ENCODE data around the gene CIAO2A.

The CIAO2A gene

DNA sequence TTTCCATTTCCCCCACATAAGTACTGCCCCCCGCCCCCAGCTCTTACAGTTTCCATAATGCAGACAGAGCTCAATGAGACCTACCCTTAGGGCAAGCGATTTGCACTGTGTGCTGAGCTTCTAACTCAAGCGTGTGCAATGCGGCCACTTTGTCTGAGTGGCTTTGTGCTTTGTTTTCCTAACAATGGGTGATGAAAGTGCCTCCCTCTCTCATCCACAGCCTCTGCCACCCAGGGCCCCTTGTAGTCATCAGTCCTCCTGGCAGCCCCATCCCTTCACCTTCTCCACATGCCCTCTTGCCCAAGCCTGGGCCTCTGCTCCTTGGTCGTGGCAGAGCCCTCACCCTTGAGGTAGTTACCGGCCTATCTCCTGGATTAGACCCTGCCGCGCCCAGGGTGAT, 64.5 kb downstream of the CIAO2A start:
- Histone ChIP-seq H3K4me3 (ENCODE audit: low read depth, low read length) (no peak overlapping the region), H3K9me3 (ENCODE audit: control insufficient read depth, insufficient read depth, low read length) (no peaks in the 10 kb centered on the region), H3K27me3 (ENCODE audit: control insufficient read depth, insufficient read depth, low read length) (no peaks in the 10 kb centered on the region), H3K36me3 (ENCODE audit: control insufficient read depth, insufficient read depth, low read length) (no peaks in the 10 kb centered on the region), H3K9ac (ENCODE audit: low read depth, low read length) (no peak overlapping the region), H3K4me1 (ENCODE audit: control insufficient read depth, insufficient read depth, low read length) (no peaks in the 10 kb centered on the region)

DNA sequence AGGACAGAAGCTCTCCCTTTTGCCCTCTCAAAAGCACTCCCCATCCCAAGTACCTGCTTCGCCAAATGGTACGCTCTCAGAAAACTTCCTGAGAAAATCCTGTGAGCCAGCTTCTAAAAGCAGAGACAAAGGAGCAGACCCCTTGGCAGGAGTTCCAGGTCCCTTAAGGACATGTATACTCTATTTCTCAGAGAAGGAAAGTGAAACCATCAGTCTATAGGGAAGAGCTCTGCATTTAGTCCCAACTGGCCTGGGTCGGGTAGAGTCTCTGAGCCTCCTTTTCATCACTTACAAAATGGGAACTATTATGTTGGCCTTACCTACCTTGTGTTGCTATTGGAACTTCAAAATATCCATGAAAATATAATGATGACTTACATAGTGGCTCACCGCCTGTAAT, 67.0 kb downstream of the CIAO2A start:
- H3K9me3 ChIP-seq (ENCODE audit: control insufficient read depth, insufficient read depth, low read length) = no peaks in the 10 kb centered on the region
- no peak overlapping the region for H3K9ac ChIP-seq (ENCODE audit: low read depth, low read length)
- H3K27me3 ChIP-seq (ENCODE audit: control insufficient read depth, insufficient read depth, low read length) = no peaks in the 10 kb centered on the region
- no peaks in the 10 kb centered on the region for H3K36me3 ChIP-seq (ENCODE audit: control insufficient read depth, insufficient read depth, low read length)
- no peak overlapping the region for H3K4me3 ChIP-seq (ENCODE audit: low read depth, low read length)
- H3K4me1 ChIP-seq (ENCODE audit: control insufficient read depth, insufficient read depth, low read length) = peaks cover 4% of the 10 kb centered on the region

DNA sequence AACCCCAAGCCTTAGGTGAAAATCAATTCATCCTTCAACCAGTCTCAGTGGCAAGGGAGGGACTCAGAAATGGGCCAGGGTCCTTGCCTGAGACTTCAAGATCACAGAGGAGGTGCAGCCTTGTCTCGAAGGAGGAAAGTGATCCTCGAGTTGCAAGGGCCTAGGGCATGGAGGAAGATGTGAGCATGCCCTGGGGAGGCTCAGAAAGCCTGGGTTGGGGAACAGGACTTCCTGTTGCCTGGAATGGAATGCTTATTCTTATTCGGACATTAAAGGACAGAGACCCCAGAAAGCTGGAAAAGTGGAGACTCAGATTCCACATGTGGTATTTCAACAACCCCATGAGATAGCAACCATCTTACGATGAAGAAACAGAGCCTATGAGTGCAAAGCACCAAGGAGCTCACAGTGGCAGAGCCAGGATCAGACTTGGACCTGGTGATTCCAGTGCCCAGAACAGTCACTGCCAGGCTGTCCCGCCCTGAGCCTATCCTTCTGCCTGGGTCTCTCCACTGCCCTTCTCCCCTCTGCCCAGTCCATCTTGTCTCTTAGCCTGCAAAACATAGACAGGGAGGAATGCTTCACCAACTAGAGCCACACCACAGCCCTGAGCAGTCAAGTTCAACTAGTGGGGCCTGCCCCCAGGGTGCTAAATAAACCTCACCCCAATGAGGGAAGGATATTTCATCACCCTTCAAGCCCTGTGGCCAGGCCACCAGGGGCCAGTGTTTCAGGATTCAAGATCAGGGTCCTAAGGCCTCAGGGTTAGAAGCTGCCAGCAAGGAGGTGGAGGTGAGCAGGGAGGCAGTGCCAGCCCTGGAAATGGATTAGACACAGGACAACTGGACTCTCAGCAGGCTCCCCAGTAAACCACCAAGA, 69.2 kb downstream of the CIAO2A start:
- Histone ChIP-seq H3K4me3 (ENCODE audit: low read depth, low read length) (no peak overlapping the region), H3K36me3 (ENCODE audit: control insufficient read depth, insufficient read depth, low read length) (no peaks in the 10 kb centered on the region), H3K27me3 (ENCODE audit: control insufficient read depth, insufficient read depth, low read length) (no peaks in the 10 kb centered on the region), H3K9me3 (ENCODE audit: control insufficient read depth, insufficient read depth, low read length) (no peaks in the 10 kb centered on the region), H3K4me1 (ENCODE audit: control insufficient read depth, insufficient read depth, low read length) (peaks cover 4% of the 10 kb centered on the region), H3K9ac (ENCODE audit: low read depth, low read length) (no peak overlapping the region)

DNA sequence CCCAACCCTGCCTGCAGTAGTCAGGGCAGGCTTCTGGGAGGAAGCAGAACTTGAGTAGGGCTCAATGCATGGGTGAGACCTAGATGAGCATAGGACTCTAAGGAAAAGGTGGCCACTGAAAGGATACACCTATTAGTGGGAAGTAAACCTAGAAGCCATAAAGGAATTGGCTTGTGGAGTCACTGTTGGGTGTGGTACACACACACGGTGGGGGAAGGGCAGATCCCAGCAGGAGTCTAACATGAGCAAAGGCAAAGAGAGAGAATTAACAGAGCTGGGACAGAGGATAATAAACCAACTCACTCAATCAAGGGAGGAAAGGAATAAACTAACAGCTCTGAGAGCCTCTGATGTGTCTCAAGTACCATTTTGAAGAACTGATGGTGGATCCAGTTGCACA, 70.4 kb downstream of the CIAO2A start:
- H3K4me3 ChIP-seq (ENCODE audit: low read depth, low read length) = no peak overlapping the region
- H3K27me3 ChIP-seq (ENCODE audit: control insufficient read depth, insufficient read depth, low read length) = no peaks in the 10 kb centered on the region
- H3K9me3 ChIP-seq (ENCODE audit: control insufficient read depth, insufficient read depth, low read length) = no peaks in the 10 kb centered on the region
- peaks cover 4% of the 10 kb centered on the region for H3K4me1 ChIP-seq (ENCODE audit: control insufficient read depth, insufficient read depth, low read length)
- no peak overlapping the region for H3K9ac ChIP-seq (ENCODE audit: low read depth, low read length)
- no peaks in the 10 kb centered on the region for H3K36me3 ChIP-seq (ENCODE audit: control insufficient read depth, insufficient read depth, low read length)

DNA sequence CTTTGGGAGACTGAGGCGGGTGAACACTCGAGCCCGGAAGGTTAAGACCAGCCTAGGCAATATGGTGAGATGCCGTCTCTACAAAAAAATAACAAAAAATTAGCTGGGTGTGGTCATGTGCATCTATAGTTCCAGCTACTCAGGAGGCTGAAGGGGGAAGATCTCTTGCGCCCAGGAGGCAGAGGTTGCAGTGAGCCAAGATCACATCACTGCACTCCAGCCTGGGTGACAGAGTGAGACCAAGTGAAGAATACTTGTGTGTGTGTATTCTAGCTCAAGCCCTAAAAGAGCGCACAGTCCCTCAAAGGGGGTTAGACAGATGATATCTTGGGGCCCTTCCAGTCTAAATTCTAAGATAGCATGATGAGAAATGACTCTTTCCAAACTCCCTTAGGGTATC, 71.1 kb downstream of the CIAO2A start:
- peaks cover 4% of the 10 kb centered on the region for H3K4me1 ChIP-seq (ENCODE audit: control insufficient read depth, insufficient read depth, low read length)
- no peaks in the 10 kb centered on the region for H3K27me3 ChIP-seq (ENCODE audit: control insufficient read depth, insufficient read depth, low read length)
- H3K4me3 ChIP-seq (ENCODE audit: low read depth, low read length) = no peak overlapping the region
- no peaks in the 10 kb centered on the region for H3K36me3 ChIP-seq (ENCODE audit: control insufficient read depth, insufficient read depth, low read length)
- no peaks in the 10 kb centered on the region for H3K9me3 ChIP-seq (ENCODE audit: control insufficient read depth, insufficient read depth, low read length)
- no peak overlapping the region for H3K9ac ChIP-seq (ENCODE audit: low read depth, low read length)

Data from iPS-15b (cell line).